Measurements from ENCODE around the gene JAML. TPM values are rescaled to one million over a fixed set of nuclear protein-coding genes. Genes with fewer than 3 reads are reported as not detected.

Gene JAML
- total and polyA plus RNA-seq, 2 of the 13 experiments (the other 11 are each of a cell fraction or from before 2014, with no cell fraction given): 2.0 to 3.3 TPM

DNA sequence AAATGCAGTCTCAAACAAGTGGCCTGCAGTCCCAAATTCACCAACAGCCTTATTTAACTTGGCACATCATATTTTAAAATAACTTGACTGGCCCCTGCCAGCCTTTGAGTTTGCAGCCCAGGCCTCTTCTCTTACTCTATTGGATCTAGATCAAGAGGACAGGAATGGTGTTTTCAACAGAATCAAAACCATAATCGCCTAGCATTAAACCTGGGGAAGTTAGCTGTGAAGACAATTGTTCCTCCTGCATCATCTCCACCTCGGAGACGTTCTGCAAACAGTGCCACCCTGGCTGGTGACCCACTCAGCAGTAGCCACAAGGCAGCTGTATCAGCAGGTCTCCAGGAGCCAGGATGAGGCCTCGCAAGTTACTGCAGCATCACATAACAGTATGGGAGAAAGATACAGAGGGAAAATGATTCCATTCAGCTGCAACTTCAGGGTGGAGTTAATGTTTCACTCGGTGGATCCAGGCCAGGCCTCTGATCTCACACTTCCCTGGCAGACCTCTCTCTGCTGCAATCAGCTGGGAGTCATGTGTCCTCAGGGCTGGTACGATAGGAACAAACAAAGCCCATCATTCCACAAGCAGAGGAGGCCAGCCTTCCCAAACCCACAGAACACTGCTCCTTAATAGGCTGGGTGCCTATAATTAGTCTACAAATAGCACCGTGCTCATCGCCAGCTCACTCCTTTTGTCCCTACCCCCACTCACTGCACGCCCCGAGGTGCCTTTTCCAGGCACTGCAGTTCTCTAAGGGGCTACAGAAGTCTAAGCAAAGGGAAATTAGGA lies 29.8 kb downstream of the JAML start (continued):
- TF ChIP-seq, protein P1, sequence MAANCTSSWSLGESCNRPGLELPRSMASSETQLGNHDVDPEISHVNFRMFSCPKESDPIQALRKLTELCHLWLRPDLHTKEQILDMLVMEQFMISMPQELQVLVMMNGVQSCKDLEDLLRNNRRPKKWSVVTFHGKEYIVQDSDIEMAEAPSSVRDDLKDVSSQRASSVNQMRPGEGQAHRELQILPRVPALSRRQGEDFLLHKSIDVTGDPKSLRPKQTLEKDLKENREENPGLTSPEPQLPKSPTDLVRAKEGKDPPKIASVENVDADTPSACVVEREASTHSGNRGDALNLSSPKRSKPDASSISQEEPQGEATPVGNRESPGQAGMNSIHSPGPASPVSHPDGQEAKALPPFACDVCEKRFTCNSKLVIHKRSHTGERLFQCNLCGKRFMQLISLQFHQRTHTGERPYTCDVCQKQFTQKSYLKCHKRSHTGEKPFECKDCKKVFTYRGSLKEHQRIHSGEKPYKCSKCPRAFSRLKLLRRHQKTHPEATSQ (CRISPR knock-in tag; IDR thresholded peaks at IDR 0.05; ENCODE audit: borderline replicate concordance): peak; percentile 22; the same call in 1 of the 2 replicates
- TF ChIP-seq JUNB (CRISPR knock-in tag; IDR thresholded peaks at IDR 0.05; ENCODE audit: borderline replicate concordance): no peak; the same call in 1 of the 2 replicates
- TF ChIP-seq PRPF4 (IDR thresholded peaks at IDR 0.05; ENCODE audit: low read depth, low read length, poor library complexity, severe bottlenecking): no peak
- no peak; the same call in 1 of the 2 replicates for TF ChIP-seq SAFB2 (CRISPR knock-in tag; IDR thresholded peaks at IDR 0.05; ENCODE audit: borderline replicate concordance, low read depth)
- no peak for TF ChIP-seq SIN3A (IDR thresholded peaks at IDR 0.05; ENCODE audit: borderline replicate concordance, low read depth, low read length)
- TF ChIP-seq ATF1 (CRISPR knock-in tag; IDR thresholded peaks at IDR 0.05): no peak
- TF ChIP-seq GPBP1L1 (CRISPR knock-in tag; IDR thresholded peaks at IDR 0.05): no peak
- no peak for TF ChIP-seq ZNF552 (CRISPR knock-in tag; IDR thresholded peaks at IDR 0.05; ENCODE audit: borderline replicate concordance)
- TF ChIP-seq ZNF576 (CRISPR knock-in tag; IDR thresholded peaks at IDR 0.05): no peak
- no peak for TF ChIP-seq ZNF383 (CRISPR knock-in tag; IDR thresholded peaks at IDR 0.05; ENCODE audit: borderline replicate concordance)
- TF ChIP-seq ZNF329 (CRISPR knock-in tag; IDR thresholded peaks at IDR 0.05; ENCODE audit: low read depth): no peak
- peak; percentile 90 for TF ChIP-seq HOXA3 (CRISPR knock-in tag; IDR thresholded peaks at IDR 0.05)
- TF ChIP-seq RFX5 (IDR thresholded peaks at IDR 0.05; ENCODE audit: low read depth, low read length): peak; percentile 10; the same call in 1 of the 2 replicates
- TF ChIP-seq ZNF768 (CRISPR knock-in tag; IDR thresholded peaks at IDR 0.05): no peak
- no peak for TF ChIP-seq ZNF407 (CRISPR knock-in tag; IDR thresholded peaks at IDR 0.05; ENCODE audit: not compliant biosample characterization)
- no peak for TF ChIP-seq SETDB1 (CRISPR knock-in tag; IDR thresholded peaks at IDR 0.05; ENCODE audit: borderline replicate concordance)
- no peak for TF ChIP-seq NCOA1 (CRISPR knock-in tag; IDR thresholded peaks at IDR 0.05)
- peak; percentile 89 for TF ChIP-seq MEF2D (CRISPR knock-in tag; IDR thresholded peaks at IDR 0.05)
